K562 (cell line): ENCODE data around the gene PHF21A.

Source experiments
- ATF7 ChIP-seq: fragments of 450-650 bp; IDR thresholded peaks from 2 replicates; pipeline ENCODE4 v1.7.1; 2014; ENCODE audit warnings: mild to moderate bottlenecking, moderate library complexity
- BRCA1 ChIP-seq, 2 experiments: fragments of 450-650 bp in 1 of 2; sonication (generic) in 1 of 2; formaldehyde crosslinking in 1 of 2; IDR thresholded peaks; 2 replicates each; pipeline versions ENCODE4 v1.5.0 to v1.6.1; 2017 to 2020; ENCODE audit warnings: mild to moderate bottlenecking in 1 of 2, missing genetic modification reagents in 1 of 2
- CBX3 ChIP-seq, 2 experiments: IDR thresholded peaks; 1 replicate in 1 of 2; 2 replicates in 1 of 2; pipeline ENCODE4 v1.6.1; 2012; ENCODE audit warnings: inconsistent platforms in 2 of 2, low read length in 2 of 2, borderline replicate concordance in 1 of 2, control low read depth in 1 of 2
- CTCF ChIP-seq, 3 experiments: IDR thresholded peaks in 2 of 3; conservative IDR thresholded peaks in 1 of 3; 2 replicates each; pipeline ENCODE4 v1.5.1; 2011 to 2012; ENCODE audit warnings: low read length in 3 of 3, mild to moderate bottlenecking in 3 of 3, control low read depth in 2 of 3, improper control_type of control experiment in 1 of 3, inconsistent platforms in 1 of 3, low read depth in 1 of 3, mixed read lengths in 1 of 3, moderate library complexity in 1 of 3; ENCODE audit not compliant: insufficient read depth in 2 of 3
- IRF9 ChIP-seq: fragments of 450-650 bp; IDR thresholded peaks from 2 replicates; pipeline ENCODE4 v1.6.1; 2016; ENCODE audit warnings: missing biosample characterization, missing genetic modification characterization
- MED1 ChIP-seq: sonication (generic); formaldehyde crosslinking; IDR thresholded peaks from 2 replicates; pipeline ENCODE4 v1.8.1; 2023; ENCODE audit warnings: missing genetic modification reagents, borderline replicate concordance
- MEF2D ChIP-seq: conservative IDR thresholded peaks from 2 replicates; pipeline ENCODE4 v1.6.1; 2016; ENCODE audit warnings: low read depth, missing genetic modification characterization, missing compliant biosample characterization
- MYNN ChIP-seq, 2 experiments: sonication (generic); formaldehyde crosslinking in 1 of 2; IDR thresholded peaks; 2 replicates each; pipeline versions ENCODE4 v1.5.0 to v1.6.1; 2016 to 2020; ENCODE audit warnings: antibody characterized with exemption in 1 of 2, missing genetic modification reagents in 1 of 2
- PTTG1 ChIP-seq: fragments of 450-650 bp; IDR thresholded peaks from 2 replicates; pipeline ENCODE4 v1.6.1; 2016; ENCODE audit warnings: low read depth, mild to moderate bottlenecking, missing genetic modification characterization, missing compliant biosample characterization
- SMARCA5 ChIP-seq: fragments of 450-650 bp; IDR thresholded peaks from 2 replicates; pipeline ENCODE4 v1.6.1; 2016
- TCF7 ChIP-seq: sonication (generic); IDR thresholded peaks from 2 replicates; pipeline ENCODE4 v1.6.1; 2016; ENCODE audit warnings: antibody characterized with exemption, borderline replicate concordance
- ZFX ChIP-seq: sonication (generic); formaldehyde crosslinking; IDR thresholded peaks from 2 replicates; pipeline ENCODE4 v1.8.0; 2022; ENCODE audit warnings: mild to moderate bottlenecking, missing genetic modification reagents, moderate library complexity
- ZNF398 ChIP-seq: fragments of 250-450 bp; sonication (Bioruptor Pico); IDR thresholded peaks from 2 replicates; pipeline ENCODE4 v1.8.0; 2021; ENCODE audit warnings: moderate library complexity, mild to moderate bottlenecking, inconsistent platforms
- ZNF695 ChIP-seq: fragments of 450-650 bp; formaldehyde crosslinking; IDR thresholded peaks from 2 replicates; pipeline ENCODE4 v1.4.0; 2020; ENCODE audit warnings: mild to moderate bottlenecking, moderate library complexity

GRCh38 chr11:46065681-46066080, 55.6 kb downstream of the PHF21A start:
- TF ChIP-seq CTCF (IDR thresholded peaks at IDR 0.05 in 2 of 3, conservative IDR thresholded peaks at IDR 0.05 in 1 of 3; ENCODE audit: insufficient read depth in 2 of 3, low read depth in 1 of 3, low read length in 3 of 3) = no peak
- TF ChIP-seq IRF9 (tag) = no peak
- TF ChIP-seq MYNN (IDR thresholded peaks at IDR 0.05) = no peak
- no peak for TF ChIP-seq MYNN (CRISPR knock-in tag; IDR thresholded peaks at IDR 0.05)
- TF ChIP-seq ZFX (CRISPR knock-in tag) = no peak
- TF ChIP-seq PTTG1 = no peak
- no peak for TF ChIP-seq ATF7
- no peak for TF ChIP-seq ZNF695 (CRISPR knock-in tag)
- TF ChIP-seq MEF2D (tag) = no peak
- no peak for TF ChIP-seq BRCA1 (IDR thresholded peaks at IDR 0.05)
- no peak for TF ChIP-seq BRCA1 (CRISPR knock-in tag; IDR thresholded peaks at IDR 0.05)
- no peak for TF ChIP-seq MED1
- no peak for TF ChIP-seq TCF7
- no peak for TF ChIP-seq ZNF398 (CRISPR knock-in tag)
- TF ChIP-seq CBX3 (IDR thresholded peaks at IDR 0.05; ENCODE audit: borderline replicate concordance in 1 of 2, low read length in 2 of 2) = no peak
- TF ChIP-seq SMARCA5 = no peak
